ENCODE data around the gene GRAP2.

GRAP2 gene

DNA sequence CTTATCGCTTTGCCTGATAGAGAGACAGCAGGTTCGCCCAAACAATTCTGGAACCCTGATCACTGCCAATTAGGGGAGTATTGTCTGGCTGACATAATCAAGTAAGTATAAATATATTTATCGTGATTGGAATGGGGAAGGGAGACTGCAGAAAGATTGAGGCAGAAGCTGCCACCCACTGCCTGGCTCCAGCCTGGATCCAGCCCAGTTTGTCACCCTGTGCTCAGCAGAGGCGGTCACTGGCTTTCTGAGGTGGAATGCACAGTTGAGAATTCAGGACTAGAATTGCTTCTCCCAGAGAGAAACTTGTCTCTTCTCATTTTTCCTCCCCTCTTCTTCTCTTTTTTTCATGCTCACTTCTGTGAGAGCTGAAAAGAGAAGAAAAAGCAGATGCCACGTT lies 25.9 kb downstream of the GRAP2 start:
- DNase-seq: no peak

DNA sequence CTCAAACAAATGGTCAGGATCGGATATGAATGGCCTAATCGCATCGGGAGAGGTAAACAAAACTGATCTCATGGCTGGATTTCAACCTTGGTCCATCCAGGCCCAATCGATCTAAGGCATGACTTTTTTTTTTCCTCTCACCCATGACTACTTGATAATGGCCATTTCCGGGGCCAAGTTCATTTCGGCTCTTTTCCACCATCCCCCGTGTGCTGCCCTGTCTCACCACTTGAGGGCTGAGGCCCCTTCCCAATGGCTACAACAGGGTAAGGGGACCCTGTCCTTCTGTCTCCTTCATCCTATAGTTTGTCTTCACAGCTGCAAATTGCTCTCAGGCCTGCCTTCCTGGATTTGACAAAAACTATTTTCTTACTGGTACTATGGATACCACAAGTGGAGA lies 26.7 kb downstream of the GRAP2 start:
- DNase-seq: no peak

DNA sequence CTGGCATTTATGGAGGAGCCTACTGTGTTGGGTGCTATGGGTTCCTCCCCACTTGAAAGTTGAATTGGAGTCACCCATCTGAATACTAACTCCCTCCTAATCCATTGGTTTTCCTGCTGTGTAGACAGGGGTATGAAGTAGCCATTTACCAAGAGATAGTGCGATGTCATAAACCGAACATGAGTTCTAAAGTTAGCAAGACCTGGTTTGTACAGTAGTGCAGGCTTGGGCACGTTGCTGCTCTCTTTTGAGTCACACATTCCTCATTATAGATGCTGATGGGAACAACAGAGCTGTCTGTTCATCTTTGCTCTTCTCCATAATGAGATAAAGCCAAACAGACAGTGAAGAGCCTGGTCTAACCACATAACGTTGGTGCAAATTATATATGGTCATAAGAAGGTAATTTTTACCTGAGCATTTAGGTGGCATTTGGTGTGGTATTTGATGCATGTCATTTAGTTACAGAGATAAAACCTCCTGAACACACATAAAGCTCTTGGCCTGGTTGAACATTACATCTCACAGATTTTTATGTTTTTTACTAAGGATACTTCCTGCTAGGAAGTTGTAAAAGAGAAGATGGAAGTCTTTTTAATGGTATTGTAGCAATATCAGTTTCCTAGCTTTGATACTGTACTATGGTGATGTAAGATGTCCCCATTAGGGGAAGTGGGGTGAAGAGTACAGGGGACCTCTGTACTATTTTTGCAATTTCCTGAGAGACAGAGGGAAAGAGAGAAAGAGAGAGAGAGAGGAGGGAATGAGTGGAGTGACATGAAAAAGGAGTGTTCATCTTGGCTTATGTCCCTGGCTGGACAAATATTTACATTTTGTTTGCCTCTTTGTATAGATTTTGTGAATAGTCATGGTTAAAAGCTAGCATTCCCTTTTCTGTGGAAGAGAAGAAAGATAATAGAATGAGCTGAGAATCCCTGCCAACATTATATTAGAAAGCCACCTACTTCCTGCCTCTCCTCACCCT lies 27.9 kb downstream of the GRAP2 start:
- no peak for DNase-seq

DNA sequence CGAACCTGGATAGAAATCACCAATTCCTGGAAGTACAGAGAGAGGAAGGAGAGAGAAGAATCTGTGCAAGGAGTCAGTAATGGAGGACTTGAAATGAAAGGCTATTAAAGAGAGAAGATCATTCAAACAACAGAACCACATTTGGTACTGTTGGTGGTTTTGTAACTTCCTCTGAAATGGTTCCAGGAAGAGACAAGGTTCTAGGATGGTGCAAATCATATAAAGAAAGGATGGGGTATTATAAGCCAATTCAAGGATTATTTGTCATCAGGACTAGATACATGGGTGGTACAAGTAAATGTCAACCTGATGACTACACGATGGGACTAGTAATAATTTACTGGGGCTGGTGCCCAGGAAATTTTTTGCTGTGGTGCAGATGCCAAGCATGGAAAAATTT lies 30.4 kb downstream of the GRAP2 start:
- DNase-seq: no peak

DNA sequence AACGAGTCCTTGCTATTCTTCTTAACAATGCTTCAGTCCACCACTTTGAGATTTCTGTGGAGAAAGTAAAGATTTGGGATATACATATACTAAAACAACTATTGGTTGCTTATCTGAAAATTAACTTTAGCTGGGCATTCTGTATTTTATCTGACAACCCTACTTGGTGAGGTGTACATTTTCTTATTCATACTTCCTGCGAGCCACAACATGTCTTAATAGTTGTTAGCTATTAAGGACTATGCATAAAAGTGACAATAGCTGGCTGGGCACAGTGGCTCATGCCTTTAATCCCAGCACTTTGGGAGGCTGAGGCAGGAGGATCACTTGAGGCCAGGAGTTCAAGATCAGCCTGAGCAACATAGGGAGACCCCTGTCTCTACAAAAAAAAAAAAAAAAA lies 31.3 kb downstream of the GRAP2 start:
- DNase-seq: no peak

GRCh38 chr22:39932918-39933649 lies 32.2 kb downstream of the GRAP2 start:
- no peak for DNase-seq

DNA sequence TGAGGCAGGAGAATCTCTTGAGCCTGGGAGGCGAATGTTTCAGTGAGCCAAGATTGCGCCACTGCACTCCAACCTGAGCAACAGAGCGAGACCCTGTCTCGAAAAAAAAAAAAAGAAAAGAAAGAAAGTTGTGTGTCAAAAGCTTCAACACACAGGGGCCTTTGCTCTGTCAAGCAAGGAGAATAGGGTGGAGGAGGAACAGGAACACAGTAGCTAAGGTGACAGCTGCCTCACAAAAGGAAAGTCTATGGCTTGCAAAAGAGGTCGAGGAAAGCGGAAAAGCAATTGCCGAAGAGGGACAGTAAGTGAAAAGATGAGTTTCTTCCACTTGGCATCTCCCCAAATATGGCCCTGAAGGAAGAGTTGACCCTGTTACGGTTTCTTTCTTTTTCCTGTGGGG lies 32.9 kb downstream of the GRAP2 start:
- DNase-seq: no peak

DNA sequence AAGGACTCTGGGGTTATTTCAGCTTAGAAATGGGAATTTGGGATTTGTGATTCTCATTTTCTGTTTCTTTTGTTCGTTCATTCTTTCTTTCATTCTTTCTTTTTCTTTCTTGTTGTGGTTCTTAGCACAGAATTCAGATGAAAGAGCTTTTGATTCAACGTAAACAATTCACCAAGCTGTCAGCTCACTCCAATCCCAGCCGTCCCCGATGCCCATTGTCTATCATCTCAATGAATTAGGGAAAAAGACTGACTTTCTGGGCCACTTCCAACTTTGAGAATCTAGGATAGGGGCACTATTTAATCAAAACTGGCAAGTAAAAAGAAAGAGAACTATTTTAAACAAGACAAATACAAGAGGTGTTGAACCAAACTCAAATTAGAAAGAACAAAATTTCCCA lies 34.2 kb downstream of the GRAP2 start:
- no peak for DNase-seq

DNA sequence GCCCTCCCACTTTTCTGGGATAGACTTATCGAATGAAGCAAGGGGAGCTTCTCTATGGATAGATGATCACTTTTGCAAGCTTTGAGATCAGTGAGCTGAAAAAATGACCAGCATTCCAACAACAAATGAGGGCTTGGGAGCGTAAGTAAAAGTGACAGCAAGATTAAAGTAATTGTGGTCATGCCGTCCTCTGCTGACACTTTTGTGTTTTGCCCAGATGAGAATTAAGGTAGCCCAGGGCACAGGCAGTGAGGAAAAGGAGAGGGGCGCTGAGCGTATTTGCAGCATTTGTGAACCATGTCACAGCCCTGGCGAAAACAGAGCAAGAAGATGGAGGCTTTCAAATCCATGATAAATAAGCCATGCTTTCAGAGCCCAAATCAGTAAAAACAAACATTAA lies 34.7 kb downstream of the GRAP2 start:
- DNase-seq: no peak

GRCh38 chr22:39936523-39937145 lies 35.8 kb downstream of the GRAP2 start:
- DNase-seq: no peak

DNA sequence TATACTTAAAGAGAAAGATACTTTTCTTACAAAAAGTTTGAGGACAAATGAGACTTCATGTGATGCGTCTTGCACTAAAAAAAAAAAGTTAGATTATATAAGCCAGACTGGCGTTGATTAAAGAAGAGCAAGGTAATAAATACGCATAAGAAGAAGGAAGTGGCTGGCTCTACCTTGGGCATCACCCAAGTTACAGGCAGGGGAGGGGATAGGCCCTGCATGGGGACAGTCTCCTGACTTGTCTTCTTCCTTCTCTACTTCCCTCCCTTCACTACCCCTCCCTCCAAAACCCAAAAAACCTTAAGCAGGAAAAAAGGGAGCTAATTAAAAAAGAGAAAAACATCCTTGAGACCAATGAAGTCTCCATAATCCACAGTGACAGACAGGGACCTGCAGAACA lies 37.0 kb downstream of the GRAP2 start:
- no peak for DNase-seq

DNA sequence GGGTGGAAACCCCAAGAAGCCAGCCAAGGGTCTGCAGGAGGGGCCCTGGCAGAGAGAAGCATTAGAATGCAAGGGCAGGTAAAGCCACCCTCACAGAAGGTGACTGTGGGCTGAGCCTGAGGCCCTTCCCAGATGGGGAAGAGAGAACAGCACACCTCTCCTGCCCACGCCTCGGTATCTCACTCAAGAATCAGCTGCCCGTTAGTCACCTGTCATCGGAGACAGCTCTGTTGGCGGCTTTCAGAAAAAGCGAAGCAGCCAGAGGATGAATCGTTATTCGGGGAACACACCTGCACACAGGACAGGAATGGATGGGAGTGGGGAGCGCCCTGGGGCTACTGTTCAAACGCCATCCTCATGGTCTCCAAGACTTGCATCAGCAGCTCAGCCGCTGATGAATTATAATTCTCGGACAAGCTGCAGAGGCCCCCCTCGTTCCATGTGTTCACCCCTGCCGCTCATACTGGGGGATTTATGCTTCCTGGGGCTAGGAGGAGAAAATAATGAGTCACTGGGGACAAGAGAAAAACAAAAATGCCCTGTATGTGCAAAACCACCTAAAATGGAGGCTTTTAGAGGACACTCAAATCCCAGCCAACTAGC lies 37.7 kb downstream of the GRAP2 start:
- DNase-seq: no peak

GRCh38 chr22:39939830-39940229 lies 38.9 kb downstream of the GRAP2 start:
- DNase-seq: no peak

- DNase-seq: no peak
These were observed 39.9 kb downstream of the GRAP2 start for GRCh38 chr22:39940757-39941305.

DNA sequence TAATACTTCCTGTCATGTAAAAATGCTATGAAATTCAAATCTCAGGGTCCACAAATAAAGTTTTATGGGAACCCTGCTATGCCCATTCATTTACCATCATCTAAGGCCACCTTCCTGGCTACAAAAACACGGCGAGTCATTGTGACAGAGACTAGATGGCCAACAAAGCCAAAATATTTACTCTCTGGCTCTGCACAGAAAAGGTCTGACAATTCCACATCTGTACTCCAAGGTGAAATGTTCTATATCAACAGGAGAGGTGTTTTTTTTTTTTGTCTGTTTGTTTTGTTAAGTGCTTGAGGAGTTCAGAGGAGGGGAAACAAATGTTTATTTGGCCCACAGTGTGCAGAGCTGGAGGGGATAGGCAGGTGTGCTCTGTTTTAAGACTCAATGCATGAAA lies 40.7 kb downstream of the GRAP2 start:
- DNase-seq: peak; percentile 80

DNA sequence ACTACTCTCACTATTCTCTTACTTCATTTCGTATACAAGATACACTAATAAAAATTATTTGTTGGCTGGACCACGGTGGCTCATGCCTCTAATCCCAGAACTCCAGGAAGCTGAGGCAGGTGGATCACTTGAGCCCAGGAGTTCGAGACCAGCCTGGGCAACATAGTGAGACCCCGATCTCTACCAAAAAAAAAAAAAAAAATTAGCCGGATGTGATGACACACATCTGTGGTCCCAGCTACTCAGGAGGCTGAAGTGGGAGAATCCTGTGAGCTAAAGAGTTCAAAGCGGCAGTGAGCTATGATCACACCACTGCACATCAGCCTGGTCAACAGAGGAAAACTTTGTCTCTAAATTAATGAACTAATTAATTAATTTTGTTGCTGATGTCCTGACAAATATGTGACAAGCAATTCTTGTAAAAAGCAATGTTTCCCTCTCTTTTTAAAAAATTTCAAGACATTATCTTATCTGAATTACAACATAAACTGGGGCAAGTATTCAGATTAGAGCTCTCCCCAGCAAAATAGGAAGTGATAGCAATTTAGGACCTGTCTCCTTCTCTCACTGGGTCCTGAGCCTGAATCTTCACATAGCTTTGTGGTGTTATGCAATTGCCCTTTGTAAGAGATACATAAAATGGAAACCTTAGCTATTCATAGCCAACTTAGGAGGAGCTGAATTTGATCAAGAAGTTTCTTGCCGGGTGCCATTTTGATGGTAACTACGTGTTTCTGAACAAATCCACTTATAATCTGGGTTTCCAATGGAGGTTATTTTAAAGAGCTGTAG lies 41.8 kb downstream of the GRAP2 start:
- no peak for DNase-seq

GRCh38 chr22:39943337-39943736 lies 42.5 kb downstream of the GRAP2 start:
- peak; percentile 28 for DNase-seq

DNA sequence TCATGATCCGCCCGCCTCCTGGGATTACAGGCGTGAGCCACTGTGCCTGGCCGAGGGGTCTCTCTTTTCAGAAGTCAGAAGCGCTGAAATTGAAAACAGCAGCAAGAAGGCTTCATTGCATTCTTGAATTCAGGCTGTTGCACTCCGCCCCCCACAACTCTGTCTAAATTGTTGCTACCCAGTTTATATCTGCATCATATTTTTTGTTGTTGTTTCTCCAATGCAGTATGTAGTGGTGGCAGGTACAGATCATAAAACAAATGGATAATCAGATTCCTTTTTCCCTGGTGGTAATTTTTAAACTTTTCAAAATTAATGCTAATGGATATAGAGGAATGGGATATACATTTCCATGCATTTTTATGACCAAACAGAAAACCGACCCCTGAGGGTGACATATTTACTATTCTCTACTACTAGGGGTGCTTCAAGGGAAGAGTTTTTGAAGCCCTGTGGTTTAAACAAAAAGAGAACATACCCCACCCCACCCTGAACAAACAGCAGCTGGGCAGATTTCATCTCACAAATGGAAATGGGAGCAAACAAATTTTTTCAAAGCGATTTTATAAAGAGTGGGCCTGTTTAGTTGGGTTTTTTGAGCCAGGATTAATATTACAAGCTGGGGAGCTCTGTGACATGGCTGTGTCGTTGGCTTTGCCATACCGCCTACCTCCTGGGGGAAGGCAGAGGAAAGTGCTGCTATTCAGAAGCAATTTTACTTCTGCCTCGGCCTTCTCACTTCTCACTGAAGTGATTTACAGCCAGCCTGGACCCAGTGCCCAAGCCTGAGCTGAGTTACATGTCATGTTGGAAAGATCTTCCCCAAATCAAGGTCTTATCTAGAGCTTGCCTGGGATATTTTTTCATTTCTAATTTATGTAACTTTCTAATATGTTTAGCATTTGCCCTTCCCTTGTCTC lies 43.3 kb downstream of the GRAP2 start:
- DNase-seq: peak; percentile 31

GRCh38 chr22:39946126-39946502 lies 45.2 kb downstream of the GRAP2 start:
- DNase-seq: no peak

GRCh38 chr22:39946503-39947219 lies 45.8 kb downstream of the GRAP2 start:
- DNase-seq: peak; percentile 51
